Germinal center (tissue), 1 donor: ENCODE data around the gene PDE4D.
"Not testable (repeated sequence)": the region's sequence is repeated elsewhere in the genome, so short reads cannot be mapped to it uniquely, and the experiment has no call there.

Source experiments
- DNase-seq: peaks from one replicate; pipeline ENCODE4 v3.0.0; 2012; ENCODE audit warnings: mixed read lengths, low spot score

PDE4D gene

GRCh38 chr5:59698207-59699178 lies 195.0 kb downstream of the PDE4D start:
- no peak for DNase-seq

- DNase-seq, result no peak
These were observed 199.1 kb downstream of the PDE4D start for GRCh38 chr5:59694411-59694810.

- no peak for DNase-seq
These were observed 199.8 kb downstream of the PDE4D start for GRCh38 chr5:59693492-59694309.

- DNase-seq, result no peak
These were observed 207.7 kb downstream of the PDE4D start for GRCh38 chr5:59685793-59686192.

- DNase-seq, result no peak
These were observed 208.4 kb downstream of the PDE4D start for GRCh38 chr5:59685191-59685530.

- no peak for DNase-seq
These were observed 208.9 kb downstream of the PDE4D start for GRCh38 chr5:59684388-59685190.

GRCh38 chr5:59683311-59683710 lies 210.2 kb downstream of the PDE4D start:
- DNase-seq, result no peak

- DNase-seq, result no peak
These were observed 211.0 kb downstream of the PDE4D start for GRCh38 chr5:59682542-59682941.

- no peak for DNase-seq
These were observed 214.6 kb downstream of the PDE4D start for GRCh38 chr5:59678943-59679342.

- no peak for DNase-seq
These were observed 218.8 kb downstream of the PDE4D start for GRCh38 chr5:59674763-59675162.

- peak; percentile 13 for DNase-seq
These were observed 220.0 kb downstream of the PDE4D start for GRCh38 chr5:59673438-59674058.

GRCh38 chr5:59666440-59667068 lies 227.0 kb downstream of the PDE4D start:
- DNase-seq, result no peak

- not testable (repeated sequence) for DNase-seq
These were observed 227.7 kb downstream of the PDE4D start for GRCh38 chr5:59665832-59666203.

GRCh38 chr5:59665086-59665831 lies 228.3 kb downstream of the PDE4D start:
- no peak for DNase-seq

- DNase-seq, result no peak
These were observed 231.4 kb downstream of the PDE4D start for GRCh38 chr5:59661954-59662615.

- DNase-seq, result no peak
These were observed 232.2 kb downstream of the PDE4D start for GRCh38 chr5:59661311-59661710.

GRCh38 chr5:59660737-59661136 lies 232.8 kb downstream of the PDE4D start:
- DNase-seq, result no peak

- DNase-seq, result no peak
These were observed 236.9 kb downstream of the PDE4D start for GRCh38 chr5:59656351-59657254.
